Thyroid gland (tissue), 4 donors: ENCODE data around the gene ZSWIM6. TPM values are rescaled to one million over a fixed set of nuclear protein-coding genes. Genes with fewer than 3 reads are reported as not detected.
A peak's percentile ranks its signal among the peaks of the same experiment; 100 is the strongest.

Source experiments
- DNase-seq, 2 donors: peaks; one replicate each; pipeline ENCODE4 v3.0.0-alpha.2; 2019
- H3K27ac ChIP-seq, 3 donors: fragments of 200-600 bp; sonication (generic); 1 replicate in 2 of 3; 2 replicates in 1 of 3; pipeline ENCODE4 v1.5.1; 2016 to 2019; ENCODE audit warnings: mild to moderate bottlenecking in 1 of 3, moderate library complexity in 1 of 3
- H3K27me3 ChIP-seq: fragments of 200-600 bp; sonication (generic); one replicate; pipeline ENCODE4 v1.5.1; 2019
- H3K36me3 ChIP-seq, 2 donors: fragments of 200-600 bp; sonication (generic); one replicate each; pipeline ENCODE4 v1.5.1; 2016 to 2019
- H3K4me1 ChIP-seq, 2 donors: fragments of 200-600 bp; sonication (generic); one replicate each; pipeline ENCODE4 v1.5.1; 2017 to 2019
- H3K4me3 ChIP-seq, 3 donors: fragments of 200-600 bp; sonication (generic); replicated peaks in 1 of 3; 1 replicate in 2 of 3; 2 replicates in 1 of 3; pipeline ENCODE4 v1.5.1; 2016; ENCODE audit warnings: mild to moderate bottlenecking in 1 of 3
- H3K9me3 ChIP-seq: fragments of 200-600 bp; sonication (generic); one replicate; pipeline ENCODE4 v1.5.1; 2017
- CTCF ChIP-seq, 6 experiments: fragments of 200-600 bp in 3 of 6; fragments of 450-650 bp in 3 of 6; sonication (generic) in 3 of 6; IDR thresholded peaks; one replicate each; pipeline ENCODE4 v1.5.1; 2016 to 2019; ENCODE audit warnings: antibody characterized with exemption in 6 of 6, mild to moderate bottlenecking in 2 of 6, inconsistent platforms in 1 of 6, moderate library complexity in 1 of 6
- POLR2A ChIP-seq, 2 donors: fragments of 450-650 bp; IDR thresholded peaks; one replicate each; pipeline ENCODE4 v1.6.1; 2017; ENCODE audit warnings: antibody characterized with exemption in 2 of 2, mild to moderate bottlenecking in 2 of 2, moderate library complexity in 1 of 2
- WGBS, 2 donors: methylation state at CpG; one replicate each; pipeline ENCODE4 v1.1.5; 2017; 5-methylcytosine and 5-hydroxymethylcytosine counted together
- intact Hi-C: fragments of 100-400 bp; cut with DNase I; formaldehyde crosslinking; loops from one replicate; pipeline ENCODE4 v1.15.1; 2023
- total RNA-seq, 4 donors: library from RNA; depleted of rRNA; stranded (reverse); fragments of >200 nt; gene quantifications; one replicate each; pipeline ENCODE4 v1.2.3, GENCODE V29; 2016

Gene ZSWIM6
- total RNA-seq, 4 donors from 2014 or later, result 11.8 to 20.1 (median 14.5) TPM

DNA sequence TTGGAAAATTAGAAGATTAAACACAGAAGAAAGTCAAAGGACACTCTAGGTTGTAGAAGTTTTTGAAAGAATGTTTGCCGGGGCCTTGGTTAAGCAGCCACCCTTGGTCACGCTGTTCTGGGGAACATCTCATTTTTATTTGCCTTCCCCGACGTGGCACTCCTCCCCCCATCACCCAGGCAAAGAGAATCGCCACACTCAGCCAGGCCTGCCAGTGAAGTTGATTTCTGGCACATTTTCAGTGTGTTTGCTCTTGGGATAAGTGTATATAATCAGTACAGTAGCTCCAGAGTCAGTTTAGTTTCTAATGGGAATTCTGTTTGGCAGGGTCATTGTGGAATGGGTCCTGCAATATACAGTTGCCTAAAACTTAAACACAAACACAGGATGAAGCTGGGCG lies 243.5 kb downstream of the ZSWIM6 start:
- WGBS, 2 donors, result 60 to 62% methylated on average over 6 of the region's 6 CpGs

DNA sequence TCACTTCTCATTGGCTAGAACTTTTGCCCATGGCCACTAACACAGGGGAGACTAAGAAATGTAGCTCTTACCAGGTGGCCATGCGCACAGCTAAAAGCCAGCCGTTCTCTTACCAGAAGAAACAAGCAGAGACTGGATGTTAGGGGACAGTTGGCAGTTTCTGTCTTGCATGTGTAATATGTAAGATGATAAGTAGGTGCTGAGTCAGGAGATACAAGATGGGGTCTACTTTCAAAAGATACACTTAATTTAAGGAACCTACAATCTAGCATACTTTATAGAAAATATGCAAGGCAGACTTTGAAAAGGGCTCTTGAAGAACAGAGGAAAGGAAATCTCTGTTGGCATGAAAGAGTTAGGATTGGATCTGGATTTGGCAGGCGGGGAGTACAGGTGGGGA lies 244.5 kb downstream of the ZSWIM6 start:
- Histone ChIP-seq H3K4me3 (no peak overlapping the region), H3K36me3 (no peaks in the 10 kb centered on the region), H3K9me3 (no peaks in the 10 kb centered on the region), H3K4me1 (peaks cover 0 to 3% of the 10 kb centered on the region in 2 donors), H3K27ac (no peak overlapping the region), H3K27me3 (no peaks in the 10 kb centered on the region)
- intact Hi-C loops, result no loop called here
- WGBS, 2 donors, result 95 to 100% methylated on average over 3 of the region's 3 CpGs
- DNase-seq, result no peak
- no peak for TF ChIP-seq POLR2A (IDR thresholded peaks at IDR 0.05)
- TF ChIP-seq CTCF (IDR thresholded peaks at IDR 0.05), result no peak

More for the DNA sequence above, 243.5 kb downstream of the ZSWIM6 start:
- intact Hi-C loops, result no loop called here
- Histone ChIP-seq H3K4me1 (peaks cover 0 to 3% of the 10 kb centered on the region in 2 donors), H3K9me3 (no peaks in the 10 kb centered on the region), H3K36me3 (no peaks in the 10 kb centered on the region), H3K4me3 (no peak overlapping the region), H3K27me3 (no peaks in the 10 kb centered on the region), H3K27ac (no peak overlapping the region)
- DNase-seq, result peak; percentile 31 to 36
- TF ChIP-seq CTCF (IDR thresholded peaks at IDR 0.05), result no peak
- TF ChIP-seq POLR2A (IDR thresholded peaks at IDR 0.05), result no peak

DNA sequence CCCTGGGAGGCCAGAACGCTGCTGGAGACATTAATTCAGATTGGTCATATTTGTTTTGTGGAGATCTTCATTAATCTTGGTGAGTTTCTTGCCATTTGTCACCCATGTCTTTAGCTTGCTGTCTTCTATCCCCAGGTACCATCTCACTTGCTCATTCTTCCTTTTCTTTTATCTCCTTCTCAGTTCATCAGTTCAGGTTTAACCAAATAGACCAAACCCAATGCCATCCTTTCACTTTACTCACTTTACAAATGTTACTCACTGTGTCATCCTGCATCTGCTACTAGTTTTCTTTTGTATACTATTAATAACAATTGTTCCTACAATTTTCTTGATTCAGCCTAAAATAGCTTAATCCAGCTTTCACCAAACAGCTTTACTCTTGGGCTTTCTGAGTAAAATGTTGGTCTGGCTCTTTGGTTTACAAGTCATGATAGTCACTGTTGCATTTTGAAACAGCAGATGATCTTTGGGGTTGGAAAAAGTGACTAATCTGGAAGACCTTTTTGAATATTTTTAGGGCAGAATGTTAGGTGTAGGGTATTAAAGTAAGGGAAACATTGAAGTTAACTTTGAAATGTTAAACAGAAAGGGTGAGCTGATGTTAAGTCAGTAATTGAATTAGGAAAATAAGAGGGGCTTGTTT lies 246.9 kb downstream of the ZSWIM6 start:
- peaks cover 3 to 5% of the 10 kb centered on the region in 2 donors for H3K4me1 ChIP-seq
- TF ChIP-seq CTCF (IDR thresholded peaks at IDR 0.05), result no peak
- TF ChIP-seq POLR2A (IDR thresholded peaks at IDR 0.05), result no peak

GRCh38 chr5:61582205-61582820 lies 250.3 kb downstream of the ZSWIM6 start:
- intact Hi-C loops, result no loop called here
- peak overlapping the region in 1 of 3 donors; percentile 51 for H3K27ac ChIP-seq

More for the DNA sequence above, 246.9 kb downstream of the ZSWIM6 start:
- Histone ChIP-seq H3K36me3 (no peaks in the 10 kb centered on the region), H3K4me3 (no peak overlapping the region), H3K27ac (no peak overlapping the region), H3K9me3 (no peaks in the 10 kb centered on the region), H3K27me3 (no peaks in the 10 kb centered on the region)
- WGBS, 2 donors, result 90% methylated on average over 1 of the region's 1 CpG
- DNase-seq, result no peak
- intact Hi-C loops, result no loop called here

More at GRCh38 chr5:61582205-61582820, 250.3 kb downstream of the ZSWIM6 start:
- H3K9me3 ChIP-seq, result no peaks in the 10 kb centered on the region
- no peaks in the 10 kb centered on the region for H3K36me3 ChIP-seq
- DNase-seq, result no peak
- H3K4me3 ChIP-seq, result no peak overlapping the region
- 45 to 60% methylated on average over 2 of the region's 2 CpGs for WGBS, 2 donors
- TF ChIP-seq POLR2A (IDR thresholded peaks at IDR 0.05), result no peak
- TF ChIP-seq CTCF (IDR thresholded peaks at IDR 0.05), result no peak
- H3K27me3 ChIP-seq, result no peaks in the 10 kb centered on the region
- H3K4me1 ChIP-seq, result peaks cover 12 to 16% of the 10 kb centered on the region in 2 donors
